Measurements from ENCODE around the gene RNF19B. TPM values are rescaled to one million over a fixed set of nuclear protein-coding genes. Genes with fewer than 3 reads are reported as not detected.

RNF19B gene
- total RNA-seq, 1 donor from 2014 or later: 45.3 TPM

Other genes starting within 250 kb of the RNF19B start
- 93.3 TPM for gene YARS1, start 147.5 kb downstream of the RNF19B start, total RNA-seq
- 16.5 TPM for gene S100PBP, start 147.2 kb downstream of the RNF19B start, total RNA-seq
- not detected for gene FNDC5, start 93.9 kb downstream of the RNF19B start, total RNA-seq
- gene HPCA, start 78.3 kb downstream of the RNF19B start, total RNA-seq: not detected
- gene TMEM54, start 63.4 kb downstream of the RNF19B start, total RNA-seq: 127 TPM
- gene AK2, start 72.1 kb upstream of the RNF19B start, total RNA-seq: 164 TPM
- 1.4 TPM for gene AZIN2, start 116.3 kb upstream of the RNF19B start, total RNA-seq
- gene TRIM62, start 217.2 kb upstream of the RNF19B start, total RNA-seq: 3.9 TPM